Activated CD4-positive, alpha-beta T cell treated with anti-CD3 and anti-CD28 coated beads for 36 hours (primary cell): ENCODE results near the gene NANOS2. TPM values are rescaled to one million over a fixed set of nuclear protein-coding genes. Genes with fewer than 3 reads are reported as not detected.
"Not testable (repeated sequence)": the region's sequence is repeated elsewhere in the genome, so short reads cannot be mapped to it uniquely, and the experiment has no call there.

Source experiments
- ATAC-seq: fragments of 200-7000 bp; cut with Tn5 transposase; one replicate; pipeline ENCODE4 v1.10.0; 2021; ENCODE audit warnings: mild to moderate bottlenecking, moderate library complexity
- CTCF ChIA-PET: fragments of 350-600 bp; sonication (Branson Sonifier 250); formaldehyde crosslinking; loops from one replicate; lab custom pipeline; 2021; ENCODE audit warnings: antibody characterized with exemption; lab: Charles Lee
- POLR2A ChIA-PET: fragments of 350-600 bp; sonication (Branson Sonifier 250); formaldehyde crosslinking; loops from one replicate; lab custom pipeline; 2021; ENCODE audit warnings: antibody characterized with exemption, inconsistent platforms; lab: Charles Lee
- DNase-seq: peaks from one replicate; pipeline ENCODE4 v3.0.0-alpha.2; 2020
- H3K27ac Mint-ChIP-seq: one replicate; pipeline ENCODE4 v1.8.0; 2021; ENCODE audit warnings: mixed read lengths
- H3K27me3 Mint-ChIP-seq: one replicate; pipeline ENCODE4 v1.8.0; 2021; ENCODE audit warnings: mixed read lengths
- H3K36me3 Mint-ChIP-seq: one replicate; pipeline ENCODE4 v1.8.0; 2021; ENCODE audit warnings: low read depth, mixed read lengths
- H3K4me1 Mint-ChIP-seq: one replicate; pipeline ENCODE4 v1.8.0; 2021; ENCODE audit warnings: mixed read lengths
- H3K4me3 Mint-ChIP-seq: one replicate; pipeline ENCODE4 v1.8.0; 2021; ENCODE audit warnings: mild to moderate bottlenecking, moderate library complexity, mixed read lengths
- H3K9me3 Mint-ChIP-seq: one replicate; pipeline ENCODE4 v1.8.0; 2021; ENCODE audit warnings: low read depth, mixed read lengths
- intact Hi-C, 2 experiments: fragments of 100-400 bp; cut with DNase I in 1 of 2; cut with micrococcal nuclease in 1 of 2; formaldehyde crosslinking; loops; one replicate each; pipeline versions ENCODE4 v1.14.2 to v1.15.1; 2022 to 2024; cut with DNase I, micrococcal nuclease
- total RNA-seq, 2 experiments: library from RNA; stranded (reverse); gene quantifications; one replicate each; pipeline ENCODE4 v1.2.3, GENCODE V29; 2021

Gene NANOS2
- total RNA-seq, 2 experiments from 2014 or later, result not detected

- ChIA-PET POLR2A (no interaction called here), CTCF (no interaction called here)
- Mint-ChIP-seq H3K4me3 (no peak overlapping the region), H3K9me3 (no peaks in the 10 kb centered on the region), H3K4me1 (peaks cover 20% of the 10 kb centered on the region), H3K27me3 (peaks cover 15% of the 10 kb centered on the region), H3K27ac (no peak overlapping the region), H3K36me3 (no peaks in the 10 kb centered on the region)
- intact Hi-C loops, result no loop called here
- ATAC-seq, result no peak
- DNase-seq, result no peak
Measured at GRCh38 chr19:45873219-45873772, 41.3 kb downstream of the NANOS2 start.

- intact Hi-C loops, result no loop called here
- Mint-ChIP-seq H3K27me3 (peaks cover 11% of the 10 kb centered on the region), H3K36me3 (no peaks in the 10 kb centered on the region), H3K4me3 (no peak overlapping the region), H3K27ac (no peak overlapping the region), H3K4me1 (peaks cover 13% of the 10 kb centered on the region), H3K9me3 (no peaks in the 10 kb centered on the region)
- ATAC-seq, result no peak
- DNase-seq, result no peak
- ChIA-PET CTCF (no interaction called here), POLR2A (no interaction called here)
Measured at GRCh38 chr19:45872095-45872919, 42.3 kb downstream of the NANOS2 start.

- Mint-ChIP-seq H3K4me1 (peaks cover 4% of the 10 kb centered on the region), H3K4me3 (no peak overlapping the region), H3K27ac (no peak overlapping the region), H3K36me3 (no peaks in the 10 kb centered on the region), H3K27me3 (peaks cover 5% of the 10 kb centered on the region), H3K9me3 (no peaks in the 10 kb centered on the region)
- DNase-seq, result no peak
- ChIA-PET CTCF (no interaction called here), POLR2A (no interaction called here)
- intact Hi-C loops, result no loop called here
- no peak for ATAC-seq
Measured at GRCh38 chr19:45870798-45871197, 43.8 kb downstream of the NANOS2 start.

- peaks cover 17% of the 10 kb centered on the region for H3K27me3 Mint-ChIP-seq
- POLR2A ChIA-PET, DNase-seq, H3K36me3 Mint-ChIP-seq, H3K4me3 Mint-ChIP-seq, ATAC-seq, intact Hi-C loops, H3K9me3 Mint-ChIP-seq, H3K27ac Mint-ChIP-seq: not testable (repeated sequence)
- CTCF ChIA-PET, result interaction anchor here (0.6 to 6.6 kb wide), 2 partner anchors 17 to 1407 kb away, joined by 3 to 84 read pairs; partner anchors contain the start of gene IRF2BP1
- H3K4me1 Mint-ChIP-seq, result peaks cover 12% of the 10 kb centered on the region
Measured at GRCh38 chr19:45867241-45867640, 47.3 kb downstream of the NANOS2 start.

GRCh38 chr19:45866400-45867176, 48.0 kb downstream of the NANOS2 start:
- CTCF ChIA-PET, result interaction anchor here (0.6 to 6.6 kb wide), 3 partner anchors 17 to 111 kb away, joined by 3 to 84 read pairs (median 3); partner anchors contain the start of gene IRF2BP1

GRCh38 chr19:45865269-45865948, 49.2 kb downstream of the NANOS2 start:
- CTCF ChIA-PET, result interaction anchor here (0.6 to 6.6 kb wide), 5 partner anchors 15 to 173 kb away, joined by 3 to 84 read pairs (median 3); partner anchors contain the start of genes IRF2BP1, MYPOP and QPCTL
- POLR2A ChIA-PET, result interaction anchor here (0.6 kb wide), 1 partner anchor 162 kb away, joined by 3 read pairs; no protein-coding TSS in a partner anchor
- H3K4me3 Mint-ChIP-seq, result no peak overlapping the region
- H3K36me3 Mint-ChIP-seq, result peaks cover 4% of the 10 kb centered on the region
- intact Hi-C loops, result no loop called here
- DNase-seq (no peak), ATAC-seq (no peak)
- H3K9me3 Mint-ChIP-seq, result no peaks in the 10 kb centered on the region
- H3K27me3 Mint-ChIP-seq, result peaks cover 17% of the 10 kb centered on the region
- H3K27ac Mint-ChIP-seq, result no peak overlapping the region
- H3K4me1 Mint-ChIP-seq, result peaks cover 24% of the 10 kb centered on the region

More at GRCh38 chr19:45866400-45867176, 48.0 kb downstream of the NANOS2 start:
- Mint-ChIP-seq H3K4me1 (peaks cover 18% of the 10 kb centered on the region), H3K4me3 (no peak overlapping the region), H3K27ac (no peak overlapping the region), H3K27me3 (peaks cover 17% of the 10 kb centered on the region), H3K36me3 (no peaks in the 10 kb centered on the region), H3K9me3 (no peaks in the 10 kb centered on the region)
- intact Hi-C loops, result no loop called here
- POLR2A ChIA-PET, result no interaction called here
- ATAC-seq (no peak), DNase-seq (no peak)

- H3K4me1 Mint-ChIP-seq, result peaks cover 24% of the 10 kb centered on the region
- H3K27me3 Mint-ChIP-seq, result peaks cover 17% of the 10 kb centered on the region
- H3K36me3 Mint-ChIP-seq, result peaks cover 6% of the 10 kb centered on the region
- H3K27ac Mint-ChIP-seq, result no peak overlapping the region
- H3K9me3 Mint-ChIP-seq, result no peaks in the 10 kb centered on the region
- POLR2A ChIA-PET, result interaction anchor here (2.3 kb wide), 1 partner anchor 21 kb away, joined by 23 read pairs; the partner anchor contains the start of gene IRF2BP1
- peak overlapping the region; percentile 55 for H3K4me3 Mint-ChIP-seq
- CTCF ChIA-PET, result interaction anchor here (0.6 to 6.6 kb wide), 5 partner anchors 20 to 260 kb away, joined by 3 to 84 read pairs (median 3); partner anchors contain the start of genes IRF2BP1, MYPOP and QPCTL
- DNase-seq, result no peak
- ATAC-seq, result no peak
- intact Hi-C loops, result loop anchor here (1.0 to 5.0 kb wide), 5 partner anchors 12 to 483 kb away; partner anchors contain the start of genes DMWD (in 1 of the 2) and PPP5C (in 1 of the 2)
Measured at GRCh38 chr19:45864629-45865082, 49.9 kb downstream of the NANOS2 start.

- ChIA-PET POLR2A (interaction anchor here (0.6 to 2.3 kb wide), 7 partner anchors 11 to 131 kb away, joined by 3 to 23 read pairs (median 4); partner anchors contain the start of genes CCDC61 and IRF2BP1), CTCF (interaction anchor here (0.6 to 6.6 kb wide), 14 partner anchors 21 to 570 kb away, joined by 3 to 84 read pairs (median 4); partner anchors contain the start of genes CCDC61, IRF2BP1, MYPOP and SIX5)
- Mint-ChIP-seq H3K27ac (peak within 1 kb of the TSS; percentile 95), H3K4me3 (peak within 1 kb of the TSS; percentile 87), H3K9me3 (no peaks in the 10 kb centered on the region), H3K4me1 (peaks cover 24% of the 10 kb centered on the region), H3K36me3 (peaks cover 8% of the 10 kb centered on the region), H3K27me3 (peaks cover 17% of the 10 kb centered on the region)
- intact Hi-C loops, result loop anchor here (1.0 to 5.0 kb wide), 22 partner anchors 12 to 987 kb away; partner anchors contain the start of genes CCDC61 (in 2 of the 2), DMWD (in 2 of the 2), IRF2BP1 (in 2 of the 2) and MYPOP (in 2 of the 2)
- peak; percentile 34 for ATAC-seq
- peak; percentile 84 for DNase-seq
Measured at GRCh38 chr19:45863840-45864628, 50.5 kb downstream of the NANOS2 start, which contains the start of gene FOXA3. Gene FOXA3, plus strand, starts transcription at chr19:45864326. Its CDS starts 131 bp downstream, at chr19:45864457.

- H3K36me3 Mint-ChIP-seq, result peaks cover 12% of the 10 kb centered on the region
- H3K4me3 Mint-ChIP-seq, result peak overlapping the region; percentile 87
- ATAC-seq (no peak), DNase-seq (no peak)
- intact Hi-C loops, result loop anchor here (1.0 to 5.0 kb wide), 20 partner anchors 23 to 987 kb away; partner anchors contain the start of genes CCDC61 (in 2 of the 2), DMWD (in 2 of the 2), IRF2BP1 (in 2 of the 2) and MYPOP (in 2 of the 2)
- CTCF ChIA-PET, result interaction anchor here (0.6 to 6.6 kb wide), 11 partner anchors 21 to 571 kb away, joined by 3 to 84 read pairs (median 5); partner anchors contain the start of genes CCDC61, IRF2BP1, MYPOP and SIX5
- no peaks in the 10 kb centered on the region for H3K9me3 Mint-ChIP-seq
- H3K4me1 Mint-ChIP-seq, result peaks cover 25% of the 10 kb centered on the region
- POLR2A ChIA-PET, result interaction anchor here (0.6 to 2.3 kb wide), 7 partner anchors 10 to 132 kb away, joined by 3 to 23 read pairs (median 4); partner anchors contain the start of genes CCDC61 and IRF2BP1
- peak overlapping the region; percentile 95 for H3K27ac Mint-ChIP-seq
- peaks cover 17% of the 10 kb centered on the region for H3K27me3 Mint-ChIP-seq
Measured at GRCh38 chr19:45863335-45863839, 51.2 kb downstream of the NANOS2 start.
